Measurements from ENCODE around the gene IGFL4. TPM values are rescaled to one million over a fixed set of nuclear protein-coding genes. Genes with fewer than 3 reads are reported as not detected.

IGFL4 gene
- total and polyA plus RNA-seq, 10 of the 15 experiments (the other 5 are each of a cell fraction or from before 2014, with no cell fraction given) = not detected

- no peaks in the 10 kb centered on the region for H4K20me1 ChIP-seq (ENCODE audit: control insufficient read depth, insufficient read depth)
- no peaks in the 10 kb centered on the region for H3K4me1 ChIP-seq (ENCODE audit: control insufficient read depth, insufficient read depth, low read length)
- no peak for TF ChIP-seq MXI1 (IDR thresholded peaks at IDR 0.05; ENCODE audit: low read depth, low read length)
- ChIA-PET POLR2A (no interaction called here), CTCF (no interaction called here), SMC1A (ENCODE audit: uncharacterized antibody, unreplicated experiment) (no interaction called here), RAD21 (ENCODE audit: unreplicated experiment) (no interaction called here)
- H3K9me3 ChIP-seq (replicated peaks; ENCODE audit: control insufficient read depth, insufficient read depth, low read length) = no peaks in the 10 kb centered on the region
- in situ Hi-C loops (cut with MboI) (no loop called here), intact Hi-C loops (cut with micrococcal nuclease; ENCODE audit: unreplicated experiment) (no loop called here)
- H3K27me3 ChIP-seq (replicated peaks in 1 of 2; ENCODE audit: control insufficient read depth in 2 of 2, insufficient read depth in 2 of 2, low read length in 1 of 2) = no peaks in the 10 kb centered on the region
- H3K4me2 ChIP-seq (ENCODE audit: control insufficient read depth, insufficient read depth) = no peak within 1 kb of the TSS
- no peaks in the 10 kb centered on the region; a peak in 1 of 4 replicates for H3K36me3 ChIP-seq (ENCODE audit: control insufficient read depth in 2 of 2, insufficient read depth in 2 of 2, low read length in 1 of 2)
- DNase-seq (ENCODE audit: low read depth, low spot score) = no peak
- no peak within 1 kb of the TSS for H3K9ac ChIP-seq (ENCODE audit: control insufficient read depth, insufficient read depth, low read length)
- no peak within 1 kb of the TSS for H2AFZ ChIP-seq (ENCODE audit: control insufficient read depth, low read depth, low read length)
- FAIRE-seq = no peak
- no peak for ATAC-seq
- no peak within 1 kb of the TSS for H3K27ac ChIP-seq (ENCODE audit: control insufficient read depth, insufficient read depth)
- no peaks in the 10 kb centered on the region for H3K79me2 ChIP-seq (ENCODE audit: control insufficient read depth, insufficient read depth, low read length)
- 64% methylated on average over 47 of the region's 47 CpGs for WGBS (ENCODE audit: insufficient coverage, insufficient replicate concordance, low lambda C conversion rate, missing lambda C conversion rate)
- BruUV-seq (replicated peaks) = no TSS peak
- no peak within 1 kb of the TSS for H3K4me3 ChIP-seq
Measured at GRCh38 chr19:46022431-46023310, 18.1 kb downstream of the IGFL4 start, which contains the start of gene PGLYRP1. Gene PGLYRP1 (minus strand): TSS chr19:46023053. CDS start chr19:46023021, 32 bp downstream.

- SMC1A ChIA-PET (ENCODE audit: uncharacterized antibody, unreplicated experiment) = no interaction called here
- no peaks in the 10 kb centered on the region for H3K4me1 ChIP-seq (ENCODE audit: control insufficient read depth, insufficient read depth, low read length)
- no peaks in the 10 kb centered on the region for H3K79me2 ChIP-seq (ENCODE audit: control insufficient read depth, insufficient read depth, low read length)
- H3K9me3 ChIP-seq (replicated peaks; ENCODE audit: control insufficient read depth, insufficient read depth, low read length) = no peaks in the 10 kb centered on the region
- no peak overlapping the region for H3K4me2 ChIP-seq (ENCODE audit: control insufficient read depth, insufficient read depth)
- 89% methylated on average over 12 of the region's 12 CpGs for WGBS (ENCODE audit: insufficient coverage, insufficient replicate concordance, low lambda C conversion rate, missing lambda C conversion rate)
- ATAC-seq = no peak
- intact Hi-C loops (cut with micrococcal nuclease; ENCODE audit: unreplicated experiment) = no loop called here
- H4K20me1 ChIP-seq (ENCODE audit: control insufficient read depth, insufficient read depth) = no peaks in the 10 kb centered on the region
- CTCF ChIA-PET = no interaction called here
- H3K27ac ChIP-seq (ENCODE audit: control insufficient read depth, insufficient read depth) = no peak overlapping the region
- no peaks in the 10 kb centered on the region for H3K27me3 ChIP-seq (replicated peaks in 1 of 2; ENCODE audit: control insufficient read depth in 2 of 2, insufficient read depth in 2 of 2, low read length in 1 of 2)
- H2AFZ ChIP-seq (ENCODE audit: control insufficient read depth, low read depth, low read length) = no peak overlapping the region
- H3K4me3 ChIP-seq = no peak overlapping the region
- in situ Hi-C loops (cut with MboI) = no loop called here
- no peaks in the 10 kb centered on the region; a peak in 1 of 4 replicates for H3K36me3 ChIP-seq (ENCODE audit: control insufficient read depth in 2 of 2, insufficient read depth in 2 of 2, low read length in 1 of 2)
- no peak for DNase-seq (ENCODE audit: low read depth, low spot score)
- BruUV-seq (replicated peaks) = no TSS peak
- RAD21 ChIA-PET (ENCODE audit: unreplicated experiment) = no interaction called here
- H3K9ac ChIP-seq (ENCODE audit: control insufficient read depth, insufficient read depth, low read length) = no peak overlapping the region
- POLR2A ChIA-PET = no interaction called here
- no peak for FAIRE-seq
- TF ChIP-seq RELB (IDR thresholded peaks at IDR 0.05; ENCODE audit: low read depth) (no peak), ZNF24 (IDR thresholded peaks at IDR 0.05) (no peak), E4F1 (IDR thresholded peaks at IDR 0.05; ENCODE audit: borderline replicate concordance, partially characterized antibody) (no peak), LARP7 (IDR thresholded peaks at IDR 0.05) (no peak), WRNIP1 (IDR thresholded peaks at IDR 0.05; ENCODE audit: borderline replicate concordance, low read depth, low read length) (no peak), IKZF1 (conservative IDR thresholded peaks at IDR 0.05) (no peak), SMAD1 (IDR thresholded peaks at IDR 0.05; ENCODE audit: low read depth, partially characterized antibody) (no peak), SRF (IDR thresholded peaks at IDR 0.05; ENCODE audit: low read depth in 2 of 2, low read length in 2 of 2) (no peak), EP300 (IDR thresholded peaks at IDR 0.05; ENCODE audit: borderline replicate concordance in 1 of 2, control insufficient read depth in 1 of 2, low read depth in 2 of 2, low read length in 2 of 2) (no peak), TCF7 (IDR thresholded peaks at IDR 0.05; ENCODE audit: borderline replicate concordance) (no peak), PAX5 (IDR thresholded peaks at IDR 0.05; ENCODE audit: borderline replicate concordance, low read depth, low read length) (no peak), POU2F2 (IDR thresholded peaks at IDR 0.05; ENCODE audit: borderline replicate concordance, low read depth, low read length) (no peak)
Measured at GRCh38 chr19:46022061-46022430, 18.8 kb downstream of the IGFL4 start.

All from GM12878 (cell line).